Uterus (tissue), 2 donors: ENCODE measurements around the gene ARHGEF17.

Experiments
- CTCF ChIP-seq, 4 experiments: fragments of 200-600 bp in 2 of 4; fragments of 450-650 bp in 2 of 4; sonication (generic) in 2 of 4; IDR thresholded peaks; one replicate each; pipeline ENCODE4 v1.5.1; 2016 to 2019; ENCODE audit warnings: antibody characterized with exemption in 4 of 4, mild to moderate bottlenecking in 2 of 4, moderate library complexity in 1 of 4
- POLR2A ChIP-seq, 2 donors: fragments of 450-650 bp; IDR thresholded peaks; one replicate each; pipeline ENCODE4 v1.6.1; 2016; ENCODE audit warnings: antibody characterized with exemption in 2 of 2, mild to moderate bottlenecking in 1 of 2, moderate library complexity in 1 of 2

DNA sequence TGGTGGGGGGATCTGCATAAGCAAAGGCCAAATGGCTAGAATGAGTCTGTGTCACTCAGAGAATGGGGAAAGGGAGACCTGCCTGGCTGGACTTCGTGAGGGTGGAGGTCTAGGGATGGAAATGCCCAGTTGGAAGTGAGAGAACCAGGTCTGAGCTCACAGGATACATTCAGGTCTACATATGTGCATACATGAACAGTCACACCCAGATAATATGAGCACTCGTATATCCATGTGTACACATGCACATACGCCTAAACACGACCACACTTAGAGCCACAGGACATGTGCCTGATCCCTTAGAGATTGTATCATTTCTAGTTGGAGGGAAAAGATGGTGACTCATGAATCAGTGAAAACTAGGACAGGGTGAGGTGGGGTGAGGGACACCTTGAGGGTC lies 47.0 kb downstream of the ARHGEF17 start:
- no peak for TF ChIP-seq POLR2A (IDR thresholded peaks at IDR 0.05)
- no peak for TF ChIP-seq CTCF (IDR thresholded peaks at IDR 0.05)
